ENCODE measurements around the gene ST3GAL4.

GRCh38 chr11:126461996-126462395, 106.5 kb downstream of the ST3GAL4 start:
- TF ChIP-seq, protein P1, sequence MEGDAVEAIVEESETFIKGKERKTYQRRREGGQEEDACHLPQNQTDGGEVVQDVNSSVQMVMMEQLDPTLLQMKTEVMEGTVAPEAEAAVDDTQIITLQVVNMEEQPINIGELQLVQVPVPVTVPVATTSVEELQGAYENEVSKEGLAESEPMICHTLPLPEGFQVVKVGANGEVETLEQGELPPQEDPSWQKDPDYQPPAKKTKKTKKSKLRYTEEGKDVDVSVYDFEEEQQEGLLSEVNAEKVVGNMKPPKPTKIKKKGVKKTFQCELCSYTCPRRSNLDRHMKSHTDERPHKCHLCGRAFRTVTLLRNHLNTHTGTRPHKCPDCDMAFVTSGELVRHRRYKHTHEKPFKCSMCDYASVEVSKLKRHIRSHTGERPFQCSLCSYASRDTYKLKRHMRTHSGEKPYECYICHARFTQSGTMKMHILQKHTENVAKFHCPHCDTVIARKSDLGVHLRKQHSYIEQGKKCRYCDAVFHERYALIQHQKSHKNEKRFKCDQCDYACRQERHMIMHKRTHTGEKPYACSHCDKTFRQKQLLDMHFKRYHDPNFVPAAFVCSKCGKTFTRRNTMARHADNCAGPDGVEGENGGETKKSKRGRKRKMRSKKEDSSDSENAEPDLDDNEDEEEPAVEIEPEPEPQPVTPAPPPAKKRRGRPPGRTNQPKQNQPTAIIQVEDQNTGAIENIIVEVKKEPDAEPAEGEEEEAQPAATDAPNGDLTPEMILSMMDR (IDR thresholded peaks at IDR 0.05 in 4 of 5, conservative IDR thresholded peaks at IDR 0.05 in 1 of 5) = no peak
- no peak for TF ChIP-seq POLR2A (IDR thresholded peaks at IDR 0.05)

Measured in gastrocnemius medialis (tissue), 4 donors.